HG02642 (cell line): ENCODE measurements around the gene TOP3B.

Experiments
- ATAC-seq: cut with Tn5 transposase; IDR thresholded peaks from one replicate; pipeline ENCODE4 v1.9.1; 2021; ENCODE audit warnings: mild to moderate bottlenecking; ENCODE audit not compliant: unreplicated experiment, poor library complexity

The TOP3B gene

GRCh38 chr22:21982338-21982965 is at the start of gene TOP3B:
Gene TOP3B, minus strand, starts transcription at chr22:21982787. Its CDS starts 7,078 bp downstream, at chr22:21975709.
- ATAC-seq, result peak; percentile 81

GRCh38 chr22:22031183-22031945 is 48.8 kb upstream of the TOP3B start:
- ATAC-seq, result peak; percentile 30

- peak; percentile 62 for ATAC-seq
Measured at GRCh38 chr22:22030493-22031182, 48.1 kb upstream of the TOP3B start.

GRCh38 chr22:22027955-22028354 is 45.4 kb upstream of the TOP3B start:
- no peak for ATAC-seq

GRCh38 chr22:22026157-22026831 is 43.7 kb upstream of the TOP3B start:
- no peak for ATAC-seq

GRCh38 chr22:22025320-22026156 is 43.0 kb upstream of the TOP3B start:
- no peak for ATAC-seq

- ATAC-seq, result no peak
Measured at GRCh38 chr22:22024440-22024839, 41.9 kb upstream of the TOP3B start.

GRCh38 chr22:22023581-22024137 is 41.1 kb upstream of the TOP3B start:
- ATAC-seq, result no peak

GRCh38 chr22:22022947-22023534 is 40.5 kb upstream of the TOP3B start:
- ATAC-seq, result no peak

GRCh38 chr22:22022255-22022840 is 39.8 kb upstream of the TOP3B start:
- no peak for ATAC-seq

GRCh38 chr22:22021162-22021750 is 38.7 kb upstream of the TOP3B start:
- ATAC-seq, result no peak

- ATAC-seq, result no peak
Measured at GRCh38 chr22:22020425-22020852, 37.9 kb upstream of the TOP3B start.

- ATAC-seq, result no peak
Measured at GRCh38 chr22:22019659-22020424, 37.3 kb upstream of the TOP3B start.

GRCh38 chr22:22018825-22019658 is 36.5 kb upstream of the TOP3B start:
- no peak for ATAC-seq

- ATAC-seq, result no peak
Measured at GRCh38 chr22:22015631-22016030, 33.0 kb upstream of the TOP3B start.

GRCh38 chr22:22014285-22014659 is 31.7 kb upstream of the TOP3B start:
- ATAC-seq, result no peak
